NT2/D1 (cell line): ENCODE results near the gene PELI3.

Experiments used
- DNase-seq: peaks from one replicate; pipeline ENCODE4 v3.0.0-alpha.2; 2011; ENCODE audit warnings: low read depth, low spot score
- H3K27me3 ChIP-seq: 2 replicates; pipeline ENCODE4 v1.6.0; 2011; ENCODE audit warnings: mild to moderate bottlenecking; ENCODE audit not compliant: insufficient read length, insufficient read depth
- H3K36me3 ChIP-seq: 2 replicates; pipeline ENCODE4 v1.6.1; 2011; ENCODE audit warnings: mild to moderate bottlenecking, low read length, mixed read lengths; ENCODE audit not compliant: insufficient read depth, insufficient read length
- H3K4me1 ChIP-seq: 2 replicates; pipeline ENCODE4 v1.5.1; 2011; ENCODE audit not compliant: insufficient read depth, insufficient read length
- H3K4me3 ChIP-seq: 2 replicates; pipeline ENCODE4 v1.5.1; 2011; ENCODE audit warnings: low read depth; ENCODE audit not compliant: insufficient read length
- H3K9ac ChIP-seq: 2 replicates; pipeline ENCODE4 v1.6.0; 2011; ENCODE audit warnings: low read depth; ENCODE audit not compliant: insufficient read length
- H3K9me3 ChIP-seq: 2 replicates; pipeline ENCODE4 v1.5.1; 2011; ENCODE audit warnings: mild to moderate bottlenecking, low read length; ENCODE audit not compliant: insufficient read depth
- SUZ12 ChIP-seq: IDR thresholded peaks from 2 replicates; pipeline ENCODE4 v1.6.1; 2011; ENCODE audit not compliant: insufficient read length, insufficient read depth; ENCODE audit errors: extremely low read depth
- YY1 ChIP-seq: IDR thresholded peaks from 2 replicates; pipeline ENCODE4 v1.6.1; 2011; ENCODE audit not compliant: insufficient read length, insufficient read depth
- ZNF274 ChIP-seq: IDR thresholded peaks from 2 replicates; pipeline ENCODE4 v1.6.1; 2011; ENCODE audit warnings: mild to moderate bottlenecking, low read depth, low read length

The PELI3 gene

DNA sequence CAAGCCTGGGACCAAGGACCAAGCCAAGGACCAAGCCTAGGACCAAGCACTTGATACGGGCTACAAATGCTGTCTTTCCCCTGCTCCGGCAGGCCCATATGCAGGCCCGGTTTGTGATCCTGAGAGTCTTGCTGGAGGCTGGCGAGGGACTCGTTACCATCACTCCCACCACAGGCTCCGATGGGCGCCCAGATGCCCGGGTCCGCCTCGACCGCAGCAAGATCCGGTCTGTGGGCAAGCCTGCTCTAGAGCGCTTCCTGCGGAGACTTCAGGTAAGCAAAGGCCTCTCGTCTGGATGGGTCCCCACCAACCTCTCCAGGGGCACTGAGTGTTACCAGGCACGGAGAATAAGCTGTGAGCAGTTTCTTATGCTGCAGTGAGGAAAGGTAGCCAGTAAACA lies 30.5 kb downstream of the PELI3 start:
- no peak overlapping the region for H3K4me3 ChIP-seq
- peaks cover 70% of the 10 kb centered on the region for H3K36me3 ChIP-seq
- peaks cover 1% of the 10 kb centered on the region for H3K4me1 ChIP-seq
- no peak for DNase-seq
- no peak overlapping the region for H3K9ac ChIP-seq
- no peaks in the 10 kb centered on the region for H3K9me3 ChIP-seq
- H3K27me3 ChIP-seq: no peaks in the 10 kb centered on the region
- TF ChIP-seq ZNF274: no peak
- TF ChIP-seq YY1: no peak
- TF ChIP-seq SUZ12: no peak

DNA sequence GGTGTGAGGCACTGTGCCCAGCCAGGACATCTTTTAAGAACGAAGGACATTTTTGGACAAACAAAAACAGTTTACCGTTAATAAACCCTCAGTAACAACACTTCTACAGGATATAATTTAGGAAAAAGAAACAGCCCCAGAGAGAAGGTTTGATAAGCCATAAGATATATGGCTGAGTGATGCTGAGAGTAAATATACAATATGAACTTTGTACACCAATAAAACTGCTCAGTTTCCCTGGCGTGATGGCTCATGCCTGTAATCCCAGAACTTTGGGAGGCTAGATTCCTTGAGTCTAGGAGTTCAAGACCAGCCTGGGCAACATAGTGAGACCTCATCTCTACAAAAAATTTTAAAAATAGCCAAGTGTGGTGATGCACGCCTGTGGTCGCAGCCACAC lies 31.8 kb downstream of the PELI3 start:
- Histone ChIP-seq H3K4me3 (no peak overlapping the region), H3K36me3 (peaks cover 57% of the 10 kb centered on the region), H3K27me3 (no peaks in the 10 kb centered on the region), H3K4me1 (no peaks in the 10 kb centered on the region), H3K9ac (no peak overlapping the region), H3K9me3 (no peaks in the 10 kb centered on the region)
- TF ChIP-seq YY1 (no peak), SUZ12 (no peak), ZNF274 (no peak)
- DNase-seq: no peak

DNA sequence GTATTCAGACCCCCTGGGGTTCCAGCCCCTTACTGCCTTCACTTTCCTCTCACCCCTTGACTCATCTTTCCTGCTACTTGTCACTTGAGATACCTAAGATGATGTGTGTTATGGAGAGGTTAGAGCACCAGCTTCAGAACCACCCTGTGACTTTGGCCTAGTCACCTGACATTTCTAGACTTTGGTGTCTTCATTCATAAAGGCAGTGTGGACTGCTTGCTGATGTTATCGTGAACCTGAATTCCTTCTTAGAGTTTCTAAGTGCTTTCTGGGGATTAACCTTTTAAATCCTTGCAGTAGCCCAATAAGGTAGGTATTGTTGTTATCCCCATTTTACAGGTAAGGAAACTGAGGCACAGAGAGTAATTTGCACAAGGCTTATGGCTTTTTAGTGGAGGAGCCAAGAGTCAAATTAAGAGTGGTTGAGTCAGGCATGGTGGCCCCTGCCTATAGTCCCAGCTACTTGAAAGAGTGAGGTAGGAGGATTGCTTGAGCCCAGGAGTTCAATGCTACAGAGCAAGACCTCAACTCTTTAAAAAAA lies 38.6 kb downstream of the PELI3 start:
- no peak for DNase-seq
- Histone ChIP-seq H3K9me3 (no peaks in the 10 kb centered on the region), H3K27me3 (no peaks in the 10 kb centered on the region), H3K4me1 (peaks cover 8% of the 10 kb centered on the region), H3K4me3 (no peak overlapping the region), H3K9ac (no peak overlapping the region), H3K36me3 (peaks cover 53% of the 10 kb centered on the region)
- no peak for TF ChIP-seq SUZ12
- TF ChIP-seq YY1: no peak
- TF ChIP-seq ZNF274: no peak

DNA sequence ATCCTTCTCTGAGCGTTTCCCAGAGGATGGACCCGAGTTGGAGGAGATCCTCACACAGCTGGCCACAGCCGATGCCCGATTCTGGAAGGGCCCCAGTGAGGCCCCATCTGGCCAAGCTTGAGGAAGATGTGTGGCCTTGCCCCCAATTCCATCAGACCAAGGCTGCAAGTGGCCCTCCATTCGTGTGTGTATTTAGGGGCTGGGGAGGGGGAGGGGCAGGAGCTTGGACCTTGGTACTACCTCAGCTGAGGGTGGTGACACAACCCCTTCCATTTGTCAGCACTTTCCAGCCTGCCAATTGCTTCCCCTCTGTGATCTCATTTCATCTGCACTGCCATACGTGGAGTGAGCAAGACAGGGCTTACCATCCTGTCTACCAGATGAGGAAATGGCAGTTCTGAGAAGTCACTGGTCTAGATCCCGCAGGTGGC lies 42.4 kb downstream of the PELI3 start:
- TF ChIP-seq SUZ12 (no peak), YY1 (no peak)
- Histone ChIP-seq H3K27me3 (no peaks in the 10 kb centered on the region), H3K36me3 (peaks cover 59% of the 10 kb centered on the region), H3K4me1 (peaks cover 8% of the 10 kb centered on the region), H3K4me3 (no peak overlapping the region), H3K9ac (no peak overlapping the region), H3K9me3 (no peaks in the 10 kb centered on the region)
- no peak for DNase-seq

DNA sequence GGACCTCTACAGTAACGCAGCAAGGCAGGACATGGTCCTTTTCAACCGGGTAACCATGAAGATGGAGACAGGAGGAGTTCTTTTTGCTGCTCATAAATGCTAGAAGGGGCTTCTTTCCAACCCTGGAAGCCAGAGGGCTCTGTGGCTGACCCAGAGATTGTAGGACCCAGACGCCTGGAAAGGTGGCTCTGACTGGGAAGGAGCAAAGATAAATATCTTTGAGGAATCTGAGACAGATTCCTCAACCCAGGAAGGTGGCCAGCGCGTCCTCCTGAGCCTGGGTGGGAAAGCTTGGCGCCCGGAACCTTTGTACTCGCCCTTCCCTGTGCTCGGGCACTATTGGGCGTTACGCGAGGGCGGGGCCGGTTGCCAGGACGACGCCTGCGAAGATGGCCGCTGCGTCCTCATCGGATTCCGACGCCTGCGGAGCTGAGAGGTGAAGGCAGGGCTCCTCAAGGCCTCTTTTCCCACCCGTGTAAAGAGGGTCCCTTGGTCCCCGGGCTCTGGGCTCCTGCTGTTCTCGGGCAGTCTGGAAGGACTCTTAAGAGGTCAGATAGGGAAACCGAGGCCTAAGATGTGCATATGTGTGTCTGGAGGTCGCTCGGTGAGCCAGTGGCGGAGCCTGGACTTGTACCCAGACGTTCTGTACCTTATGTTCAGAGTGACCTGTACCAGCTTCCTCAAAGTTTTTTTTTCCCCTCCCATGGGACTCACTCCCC lies 43.7 kb downstream of the PELI3 start, which contains the start of gene BBS1:
Gene BBS1, plus strand, starts transcription at position 365 of the 719 bp plus-strand sequence. Its CDS starts 25 bp downstream, at position 390.
- DNase-seq: peak; percentile 80
- H3K4me1 ChIP-seq: no peaks in the 10 kb centered on the region
- H3K36me3 ChIP-seq: peaks cover 59% of the 10 kb centered on the region
- peak; percentile 88 for TF ChIP-seq YY1
- no peak for TF ChIP-seq SUZ12
- no peak for TF ChIP-seq ZNF274
- H3K9me3 ChIP-seq: no peaks in the 10 kb centered on the region
- no peaks in the 10 kb centered on the region for H3K27me3 ChIP-seq
- peak within 1 kb of the TSS; percentile 71 for H3K9ac ChIP-seq
- H3K4me3 ChIP-seq: peak within 1 kb of the TSS; percentile 94

DNA sequence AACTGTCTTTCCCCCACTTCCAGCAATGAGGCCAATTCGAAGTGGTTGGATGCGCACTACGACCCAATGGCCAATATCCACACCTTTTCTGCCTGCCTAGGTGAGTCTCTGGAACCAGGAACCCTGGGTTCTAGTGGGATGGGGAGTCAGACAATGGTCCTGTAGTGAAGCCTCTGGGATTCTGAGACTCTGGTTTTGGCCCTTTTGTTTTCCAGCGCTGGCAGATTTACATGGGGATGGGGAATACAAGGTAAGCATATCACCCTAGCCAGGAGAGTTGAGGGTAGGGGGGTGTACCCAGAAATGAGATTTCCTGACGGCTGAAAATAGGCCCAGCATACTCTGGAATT lies 44.3 kb downstream of the PELI3 start:
- H3K9me3 ChIP-seq: no peaks in the 10 kb centered on the region
- H3K27me3 ChIP-seq: no peaks in the 10 kb centered on the region
- peak overlapping the region; percentile 94 for H3K4me3 ChIP-seq
- no peaks in the 10 kb centered on the region for H3K4me1 ChIP-seq
- peak overlapping the region; percentile 71 for H3K9ac ChIP-seq
- no peak for TF ChIP-seq YY1
- TF ChIP-seq SUZ12: no peak
- TF ChIP-seq ZNF274: no peak
- no peak for DNase-seq
- peaks cover 63% of the 10 kb centered on the region for H3K36me3 ChIP-seq

DNA sequence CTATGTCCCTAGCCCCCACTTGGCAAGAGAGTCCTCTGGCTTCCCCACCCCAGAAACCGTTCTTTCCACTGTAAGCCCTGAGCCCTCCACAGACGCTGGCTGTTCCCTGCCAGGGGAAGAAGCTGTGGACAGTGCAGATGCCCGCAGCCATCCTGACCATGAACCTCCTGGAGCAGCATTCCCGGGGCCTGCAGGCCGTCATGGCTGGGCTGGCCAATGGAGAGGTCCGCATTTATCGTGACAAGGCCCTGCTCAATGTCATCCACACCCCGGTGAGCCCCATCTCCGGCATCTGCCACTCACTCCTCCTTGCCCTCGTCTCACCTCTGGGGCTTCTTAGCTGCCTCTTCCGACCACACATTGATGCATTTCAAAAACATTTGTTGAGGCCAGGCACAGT lies 56.9 kb downstream of the PELI3 start:
- no peaks in the 10 kb centered on the region for H3K9me3 ChIP-seq
- H3K27me3 ChIP-seq: no peaks in the 10 kb centered on the region
- H3K9ac ChIP-seq: no peak overlapping the region
- H3K4me1 ChIP-seq: no peaks in the 10 kb centered on the region
- H3K4me3 ChIP-seq: no peak overlapping the region
- peaks cover 84% of the 10 kb centered on the region for H3K36me3 ChIP-seq
- no peak for TF ChIP-seq ZNF274
- no peak for TF ChIP-seq SUZ12
- no peak for TF ChIP-seq YY1
- DNase-seq: no peak
